ENCODE results near the gene KCND3.

Gene KCND3

DNA sequence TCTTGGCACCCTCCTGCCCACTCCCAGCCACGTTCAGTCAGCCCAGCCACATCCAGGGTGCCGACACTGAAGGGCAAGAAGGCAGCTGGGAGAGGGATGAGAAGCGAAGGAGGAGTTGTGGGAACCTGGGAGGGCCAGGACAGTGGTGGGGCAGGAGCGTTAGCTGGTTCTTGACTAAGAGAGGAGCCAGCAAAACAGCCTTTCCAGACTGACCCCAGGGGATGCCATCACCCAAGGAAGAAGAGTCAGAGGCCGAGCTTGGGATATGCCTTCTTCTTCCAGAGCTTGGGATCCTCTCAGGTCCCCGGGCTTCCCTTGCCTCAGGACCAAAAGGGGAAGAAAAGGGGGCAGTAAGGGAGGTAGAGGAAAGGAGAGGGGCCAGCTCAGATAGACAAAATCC is 257.5 kb downstream of the KCND3 start:
- WGBS, 2 experiments, result 82 to 84% methylated on average over 6 of the region's 6 CpGs
- Histone ChIP-seq H3K27me3 (ENCODE audit: control insufficient read depth, insufficient read depth, low read length, poor library complexity, severe bottlenecking) (no peaks in the 10 kb centered on the region), H3K36me3 (ENCODE audit: control insufficient read depth, insufficient read depth, low read length) (no peaks in the 10 kb centered on the region), H3K4me3 (ENCODE audit: insufficient read depth, low read depth, low read length) (no peak overlapping the region), H3K27ac (ENCODE audit: insufficient read depth, low read depth, low read length, poor library complexity, severe bottlenecking) (no peak overlapping the region), H3K4me1 (ENCODE audit: control insufficient read depth, insufficient read depth, low read length) (peaks cover 43% of the 10 kb centered on the region), H3K9me3 (ENCODE audit: control insufficient read depth, low read length) (no peaks in the 10 kb centered on the region)

DNA sequence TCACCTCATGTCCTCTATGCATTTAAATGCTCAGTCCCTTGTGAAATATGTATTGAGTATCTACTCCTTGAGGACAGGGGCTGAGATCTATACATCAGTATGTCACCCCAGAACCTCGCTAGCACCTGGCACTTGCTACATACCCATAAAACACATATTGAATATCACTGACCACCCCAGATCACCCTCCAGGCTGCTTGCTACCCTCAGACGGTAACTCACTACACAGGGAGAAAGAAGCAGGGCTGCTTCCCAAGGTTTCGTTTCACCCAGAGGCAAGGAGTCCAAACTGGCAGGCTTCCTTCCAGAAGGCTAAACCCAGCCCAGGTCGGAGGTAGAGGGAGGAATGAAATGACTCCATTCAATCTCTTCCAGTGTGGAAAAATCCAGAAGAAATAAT is 258.8 kb downstream of the KCND3 start:
- H3K27ac ChIP-seq (ENCODE audit: insufficient read depth, low read depth, low read length, poor library complexity, severe bottlenecking), result no peak overlapping the region

DNA sequence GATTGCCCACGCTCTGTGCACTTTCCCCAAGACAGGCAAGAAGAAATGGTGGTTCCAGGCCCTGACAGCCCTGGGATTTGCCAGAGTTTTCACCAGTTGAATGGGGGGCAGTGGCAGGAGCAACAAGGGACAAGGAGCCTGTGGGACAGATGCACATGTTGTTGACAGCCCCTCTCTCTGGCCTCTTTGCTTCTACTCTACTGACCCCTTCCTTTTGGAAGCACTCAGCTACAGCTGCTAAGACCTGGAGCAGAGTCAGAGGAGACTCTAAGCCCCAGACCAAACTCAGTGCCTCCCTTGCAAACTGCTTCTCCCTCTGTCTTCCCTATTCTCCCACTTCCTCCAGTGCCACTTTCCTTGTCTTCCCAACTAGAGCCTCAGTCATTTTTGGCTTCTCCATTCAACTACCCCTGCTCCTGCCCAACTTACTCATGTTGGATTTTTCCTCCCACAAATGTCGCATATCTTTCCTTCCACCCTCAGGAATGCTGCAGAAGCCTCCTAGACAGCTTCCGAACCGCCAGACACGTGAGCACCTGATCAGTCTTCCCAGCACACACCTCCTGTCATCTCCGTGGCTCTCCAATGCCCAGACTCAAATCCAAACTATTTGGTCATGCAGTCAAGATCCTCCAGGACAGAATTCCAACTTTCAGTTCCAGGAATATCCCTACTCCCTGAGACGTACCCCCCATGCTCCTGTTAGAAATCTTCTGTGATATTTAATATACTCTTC is 259.4 kb downstream of the KCND3 start:
- no peaks in the 10 kb centered on the region for H3K27me3 ChIP-seq (ENCODE audit: control insufficient read depth, insufficient read depth, low read length, poor library complexity, severe bottlenecking)
- H3K4me3 ChIP-seq (ENCODE audit: insufficient read depth, low read depth, low read length), result no peak overlapping the region
- no peaks in the 10 kb centered on the region for H3K36me3 ChIP-seq (ENCODE audit: control insufficient read depth, insufficient read depth, low read length)
- no peak overlapping the region for H3K27ac ChIP-seq (ENCODE audit: insufficient read depth, low read depth, low read length, poor library complexity, severe bottlenecking)
- no peaks in the 10 kb centered on the region for H3K9me3 ChIP-seq (ENCODE audit: control insufficient read depth, low read length)
- peaks cover 42% of the 10 kb centered on the region for H3K4me1 ChIP-seq (ENCODE audit: control insufficient read depth, insufficient read depth, low read length)
- WGBS, 2 experiments, result 80 to 83% methylated on average over 7 of the region's 7 CpGs

More for the DNA sequence above, 258.8 kb downstream of the KCND3 start:
- H3K27me3 ChIP-seq (ENCODE audit: control insufficient read depth, insufficient read depth, low read length, poor library complexity, severe bottlenecking), result no peaks in the 10 kb centered on the region
- 90 to 93% methylated on average over 4 of the region's 4 CpGs for WGBS, 2 experiments
- H3K36me3 ChIP-seq (ENCODE audit: control insufficient read depth, insufficient read depth, low read length), result no peaks in the 10 kb centered on the region
- no peak overlapping the region for H3K4me3 ChIP-seq (ENCODE audit: insufficient read depth, low read depth, low read length)
- no peaks in the 10 kb centered on the region for H3K9me3 ChIP-seq (ENCODE audit: control insufficient read depth, low read length)
- H3K4me1 ChIP-seq (ENCODE audit: control insufficient read depth, insufficient read depth, low read length), result peaks cover 43% of the 10 kb centered on the region

DNA sequence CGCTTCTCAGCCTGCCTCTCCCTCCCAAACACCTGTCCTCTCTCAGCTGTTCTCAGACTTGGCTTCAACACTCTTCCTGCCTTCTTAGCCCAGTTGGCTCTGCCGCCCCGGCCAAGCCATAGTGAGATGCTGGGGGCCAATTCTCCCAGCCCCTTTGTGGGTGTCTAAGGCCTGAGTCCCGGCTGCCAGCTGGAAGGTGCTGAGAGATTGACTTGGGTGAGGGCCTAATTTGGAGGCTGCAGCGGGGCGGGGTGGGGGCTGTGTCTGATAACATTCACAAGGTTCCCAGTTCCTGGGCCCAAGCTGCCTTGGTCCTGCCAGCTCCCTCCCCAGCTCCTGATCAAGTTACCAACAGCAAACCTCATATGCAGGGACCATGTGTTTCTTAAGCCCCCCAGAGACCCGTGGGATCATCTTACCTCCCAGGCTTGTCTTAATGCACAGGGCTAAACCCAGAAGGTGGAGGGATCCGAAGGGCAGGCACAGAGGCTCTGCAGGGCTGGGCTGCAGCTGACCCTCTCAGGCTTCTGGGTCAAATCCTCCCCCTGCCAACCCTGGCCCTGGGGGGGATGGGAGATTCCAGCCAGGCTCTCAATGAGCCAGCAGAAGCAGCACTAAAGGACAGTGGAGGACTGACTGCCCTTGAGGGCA is 260.1 kb downstream of the KCND3 start:
- 67 to 68% methylated on average over 8 of the region's 8 CpGs for WGBS, 2 experiments
- no peaks in the 10 kb centered on the region for H3K27me3 ChIP-seq (ENCODE audit: control insufficient read depth, insufficient read depth, low read length, poor library complexity, severe bottlenecking)
- no peaks in the 10 kb centered on the region for H3K36me3 ChIP-seq (ENCODE audit: control insufficient read depth, insufficient read depth, low read length)
- peaks cover 50% of the 10 kb centered on the region for H3K4me1 ChIP-seq (ENCODE audit: control insufficient read depth, insufficient read depth, low read length)
- no peak overlapping the region for H3K4me3 ChIP-seq (ENCODE audit: insufficient read depth, low read depth, low read length)
- H3K27ac ChIP-seq (ENCODE audit: insufficient read depth, low read depth, low read length, poor library complexity, severe bottlenecking), result no peak overlapping the region
- H3K9me3 ChIP-seq (ENCODE audit: control insufficient read depth, low read length), result no peaks in the 10 kb centered on the region

DNA sequence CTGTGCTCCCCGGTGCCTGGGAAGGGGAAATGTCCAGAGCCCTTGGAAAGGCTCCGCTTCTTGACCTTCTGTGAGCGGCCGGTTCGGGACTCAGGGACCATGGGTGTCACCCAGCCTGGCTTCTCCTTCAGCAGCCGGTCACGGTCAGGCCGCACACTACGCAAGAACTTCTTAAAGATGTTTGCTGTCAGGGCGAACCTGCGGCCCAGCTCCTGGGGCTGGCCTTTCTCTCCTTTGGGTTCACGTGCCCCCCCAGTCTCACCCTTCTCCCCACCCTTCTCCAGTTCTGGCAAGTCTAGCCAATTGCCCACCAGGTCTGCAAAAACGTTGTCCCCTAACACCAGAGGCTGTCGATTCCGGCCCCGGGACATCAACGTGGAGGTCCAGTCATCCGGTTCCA is 262.4 kb downstream of the KCND3 start:
- WGBS, 2 experiments, result 89% methylated on average over 18 of the region's 18 CpGs

DNA sequence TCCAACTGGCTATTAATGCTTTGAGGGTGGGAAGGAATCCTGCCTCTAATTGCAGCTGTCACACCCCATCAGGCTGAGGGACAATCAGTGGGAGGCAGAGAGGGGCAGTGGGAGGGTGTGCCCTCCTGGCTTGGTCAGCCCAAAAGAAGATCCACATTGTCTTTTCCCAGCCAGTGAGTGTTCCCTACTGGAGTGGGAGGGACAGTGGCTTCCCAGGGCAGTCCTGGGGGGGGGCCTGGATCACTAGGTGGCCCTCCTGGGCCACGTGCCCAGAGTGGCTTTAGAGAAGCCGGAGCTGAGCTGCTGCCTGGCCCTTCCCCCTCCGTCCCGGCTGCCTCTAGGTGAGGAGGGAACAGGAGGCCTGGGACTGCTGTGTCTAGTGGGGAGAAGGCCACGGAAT is 264.3 kb downstream of the KCND3 start:
- no peak overlapping the region for H3K27ac ChIP-seq (ENCODE audit: insufficient read depth, low read depth, low read length, poor library complexity, severe bottlenecking)
- no peaks in the 10 kb centered on the region for H3K9me3 ChIP-seq (ENCODE audit: control insufficient read depth, low read length)
- no peaks in the 10 kb centered on the region for H3K36me3 ChIP-seq (ENCODE audit: control insufficient read depth, insufficient read depth, low read length)
- no peak overlapping the region for H3K4me3 ChIP-seq (ENCODE audit: insufficient read depth, low read depth, low read length)
- H3K27me3 ChIP-seq (ENCODE audit: control insufficient read depth, insufficient read depth, low read length, poor library complexity, severe bottlenecking), result no peaks in the 10 kb centered on the region
- 8 to 17% methylated on average over 5 of the region's 5 CpGs for WGBS, 2 experiments
- H3K4me1 ChIP-seq (ENCODE audit: control insufficient read depth, insufficient read depth, low read length), result peaks cover 39% of the 10 kb centered on the region

More for the DNA sequence above, 262.4 kb downstream of the KCND3 start:
- H3K27me3 ChIP-seq (ENCODE audit: control insufficient read depth, insufficient read depth, low read length, poor library complexity, severe bottlenecking), result no peaks in the 10 kb centered on the region
- no peak overlapping the region for H3K4me3 ChIP-seq (ENCODE audit: insufficient read depth, low read depth, low read length)
- H3K9me3 ChIP-seq (ENCODE audit: control insufficient read depth, low read length), result no peaks in the 10 kb centered on the region
- H3K4me1 ChIP-seq (ENCODE audit: control insufficient read depth, insufficient read depth, low read length), result peaks cover 44% of the 10 kb centered on the region
- no peaks in the 10 kb centered on the region for H3K36me3 ChIP-seq (ENCODE audit: control insufficient read depth, insufficient read depth, low read length)
- no peak overlapping the region for H3K27ac ChIP-seq (ENCODE audit: insufficient read depth, low read depth, low read length, poor library complexity, severe bottlenecking)

DNA sequence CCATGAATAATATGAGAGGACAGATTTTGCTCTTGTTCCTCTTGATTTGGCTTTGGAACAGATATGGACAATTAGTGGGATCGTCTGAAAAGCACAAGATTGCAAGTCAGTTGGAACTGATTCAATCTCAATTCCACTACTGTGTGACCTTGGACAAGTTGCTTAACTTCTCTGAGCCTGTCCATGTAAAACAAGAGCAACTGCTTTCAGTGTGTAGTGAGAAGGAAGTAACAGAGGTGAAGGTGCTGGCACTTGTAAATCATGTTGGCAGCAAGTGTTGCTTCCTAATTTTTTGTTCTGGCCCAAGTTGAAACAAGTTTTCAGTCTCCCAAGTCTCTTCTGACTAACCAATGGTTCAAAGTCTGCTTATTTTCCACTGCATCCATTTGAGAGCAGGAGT is 265.6 kb downstream of the KCND3 start:
- peaks cover 28% of the 10 kb centered on the region for H3K4me1 ChIP-seq (ENCODE audit: control insufficient read depth, insufficient read depth, low read length)
- H3K9me3 ChIP-seq (ENCODE audit: control insufficient read depth, low read length), result no peaks in the 10 kb centered on the region
- H3K27me3 ChIP-seq (ENCODE audit: control insufficient read depth, insufficient read depth, low read length, poor library complexity, severe bottlenecking), result no peaks in the 10 kb centered on the region
- H3K36me3 ChIP-seq (ENCODE audit: control insufficient read depth, insufficient read depth, low read length), result no peaks in the 10 kb centered on the region
- no peak overlapping the region for H3K27ac ChIP-seq (ENCODE audit: insufficient read depth, low read depth, low read length, poor library complexity, severe bottlenecking)
- WGBS, 2 experiments, result 84 to 87% methylated on average over 1 of the region's 1 CpG
- H3K4me3 ChIP-seq (ENCODE audit: insufficient read depth, low read depth, low read length), result no peak overlapping the region

DNA sequence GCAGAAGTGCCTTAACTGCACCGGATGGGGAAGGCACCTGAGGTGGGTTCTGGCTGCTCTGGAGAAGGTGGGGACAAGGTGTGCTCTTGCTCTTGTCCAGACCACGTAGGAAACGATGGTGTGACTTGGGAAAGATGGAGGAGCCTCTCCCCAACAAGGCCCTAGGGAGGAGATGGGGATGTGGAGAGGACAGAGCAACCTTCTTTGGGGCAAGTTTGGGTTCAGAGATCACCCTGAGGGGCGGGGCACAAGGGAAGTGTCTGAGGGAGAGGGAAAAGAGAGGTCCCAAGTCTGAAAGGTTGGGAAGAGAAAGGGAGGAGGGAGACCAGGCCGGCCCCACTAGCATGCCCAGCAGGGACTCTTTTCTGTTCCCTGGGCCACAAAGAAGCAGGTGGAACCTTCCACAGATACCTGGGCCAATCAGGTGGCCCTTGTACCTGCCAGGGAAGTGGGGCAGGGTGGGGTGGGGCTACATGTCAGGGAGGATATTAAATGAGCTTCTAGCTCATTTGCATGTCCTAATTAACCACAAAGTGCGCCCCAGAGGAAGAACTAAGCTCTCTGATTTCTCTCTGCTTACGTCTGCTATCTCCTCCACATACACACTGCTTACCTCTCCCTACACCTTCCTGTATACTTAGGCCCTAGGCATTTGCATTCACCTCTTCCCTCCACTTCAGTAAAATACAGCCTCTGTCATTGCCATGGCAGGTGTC is 266.2 kb downstream of the KCND3 start:
- 85 to 87% methylated on average over 7 of the region's 7 CpGs for WGBS, 2 experiments
- peaks cover 28% of the 10 kb centered on the region for H3K4me1 ChIP-seq (ENCODE audit: control insufficient read depth, insufficient read depth, low read length)
- H3K9me3 ChIP-seq (ENCODE audit: control insufficient read depth, low read length), result no peaks in the 10 kb centered on the region
- no peaks in the 10 kb centered on the region for H3K36me3 ChIP-seq (ENCODE audit: control insufficient read depth, insufficient read depth, low read length)
- no peak overlapping the region for H3K4me3 ChIP-seq (ENCODE audit: insufficient read depth, low read depth, low read length)
- H3K27ac ChIP-seq (ENCODE audit: insufficient read depth, low read depth, low read length, poor library complexity, severe bottlenecking), result no peak overlapping the region
- no peaks in the 10 kb centered on the region for H3K27me3 ChIP-seq (ENCODE audit: control insufficient read depth, insufficient read depth, low read length, poor library complexity, severe bottlenecking)

DNA sequence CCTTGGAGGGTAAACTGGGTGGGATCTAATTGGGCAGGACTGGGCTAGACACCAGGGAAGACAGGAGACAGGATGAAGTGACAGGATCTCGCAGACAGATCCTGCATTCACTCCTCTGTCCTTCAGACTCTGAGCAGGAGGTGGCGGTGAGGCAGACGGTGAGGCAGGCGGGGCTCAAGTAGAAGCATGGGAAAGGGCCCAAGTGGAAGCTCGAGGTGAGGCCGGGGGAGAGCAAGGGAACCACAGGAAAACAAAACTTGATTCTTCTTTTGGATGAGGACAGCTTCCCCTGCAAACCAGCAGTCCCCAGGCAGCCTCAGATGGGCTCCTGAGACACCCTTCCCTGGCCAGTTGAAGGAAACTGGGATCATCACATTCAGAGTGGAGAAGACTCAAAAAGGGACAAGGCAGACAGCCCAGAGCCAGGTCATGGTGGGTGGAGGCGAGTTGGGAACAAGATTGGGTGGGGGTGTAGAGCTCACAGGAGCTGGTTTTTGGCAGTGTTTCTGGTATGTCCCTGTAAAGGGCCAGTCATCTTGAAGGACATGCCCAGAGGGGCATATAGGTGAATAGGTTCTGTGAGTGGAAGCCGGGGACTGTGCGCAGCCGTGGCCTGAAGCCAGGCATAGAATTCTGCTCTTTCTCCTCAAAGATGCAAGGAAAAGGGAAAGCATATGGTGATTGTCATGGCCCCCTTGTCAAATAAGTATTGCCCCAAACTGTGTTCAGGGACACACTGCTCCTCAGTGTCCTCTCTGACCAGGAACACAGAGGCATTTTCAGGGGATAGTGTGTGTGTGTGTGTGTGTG is 268.3 kb downstream of the KCND3 start:
- H3K4me3 ChIP-seq (ENCODE audit: insufficient read depth, low read depth, low read length), result no peak overlapping the region
- no peaks in the 10 kb centered on the region for H3K36me3 ChIP-seq (ENCODE audit: control insufficient read depth, insufficient read depth, low read length)
- no peaks in the 10 kb centered on the region for H3K9me3 ChIP-seq (ENCODE audit: control insufficient read depth, low read length)
- H3K27ac ChIP-seq (ENCODE audit: insufficient read depth, low read depth, low read length, poor library complexity, severe bottlenecking), result no peak overlapping the region
- H3K4me1 ChIP-seq (ENCODE audit: control insufficient read depth, insufficient read depth, low read length), result peaks cover 20% of the 10 kb centered on the region
- WGBS, 2 experiments, result 86% methylated on average over 10 of the region's 10 CpGs
- no peaks in the 10 kb centered on the region for H3K27me3 ChIP-seq (ENCODE audit: control insufficient read depth, insufficient read depth, low read length, poor library complexity, severe bottlenecking)

Data from ectodermal cell (in vitro differentiated cells).